Loucy (cell line): ENCODE measurements around the gene KDM3A.

Experiments
- CTCF ChIP-seq: fragments of 200-600 bp; sonication (generic); conservative IDR thresholded peaks from 2 replicates; pipeline ENCODE4 v1.5.1; 2014; ENCODE audit warnings: mild to moderate bottlenecking, antibody characterized with exemption, low read length
- EZH2phosphoT487 ChIP-seq: fragments of 200-600 bp; IDR thresholded peaks from 2 replicates; pipeline ENCODE4 v1.6.1; 2018; ENCODE audit warnings: antibody characterized with exemption, mild to moderate bottlenecking, moderate library complexity, borderline replicate concordance

DNA sequence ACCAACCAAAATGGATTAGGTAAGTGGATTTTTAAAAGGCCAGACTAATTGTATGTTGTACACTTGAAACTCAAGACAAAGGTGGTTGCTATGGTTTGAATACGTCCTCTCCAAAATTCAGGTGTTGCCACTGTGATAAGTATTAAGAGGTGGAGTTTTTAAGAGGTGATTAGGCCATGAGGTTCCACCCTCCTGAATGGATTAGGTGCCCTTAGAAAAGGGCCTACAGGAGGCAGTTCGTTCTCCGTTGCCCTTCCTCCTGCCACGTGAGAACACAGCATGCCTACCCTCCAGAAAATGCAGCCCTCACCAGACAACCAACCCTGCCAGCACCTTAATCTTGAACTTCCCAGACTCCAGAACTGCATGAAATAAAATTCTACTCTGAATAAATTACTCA, 70.9 kb downstream of the KDM3A start:
- no peak for TF ChIP-seq CTCF
- no peak for TF ChIP-seq EZH2phosphoT487
